Subcutaneous abdominal adipose tissue (tissue), 5 donors: ENCODE measurements around the gene POP4.
"Not testable (repeated sequence)": the region's sequence is repeated elsewhere in the genome, so short reads cannot be mapped to it uniquely, and the experiment has no call there.

ENCODE experiments used
- H3K27ac ChIP-seq: one replicate; pipeline ENCODE4 v1.7.0; 2013; ENCODE audit warnings: low read depth, mild to moderate bottlenecking, inconsistent platforms, low read length, moderate library complexity
- H3K27me3 ChIP-seq, 5 donors: one replicate each; pipeline ENCODE4 v1.7.0; 2013; ENCODE audit warnings: low read length in 5 of 5, inconsistent platforms in 1 of 5; ENCODE audit not compliant: control insufficient read depth in 5 of 5, insufficient read depth in 4 of 5
- H3K36me3 ChIP-seq, 5 donors: one replicate each; pipeline ENCODE4 v1.7.0; 2013; ENCODE audit warnings: low read length in 5 of 5; ENCODE audit not compliant: control insufficient read depth in 5 of 5, insufficient read depth in 5 of 5
- H3K4me1 ChIP-seq, 5 donors: one replicate each; pipeline ENCODE4 v1.7.0; 2013; ENCODE audit warnings: low read length in 5 of 5, mild to moderate bottlenecking in 3 of 5, moderate library complexity in 1 of 5; ENCODE audit not compliant: control insufficient read depth in 5 of 5, insufficient read depth in 5 of 5
- H3K4me3 ChIP-seq, 5 donors: one replicate each; pipeline ENCODE4 v1.7.0; 2013; ENCODE audit warnings: low read length in 5 of 5, low read depth in 1 of 5
- H3K9ac ChIP-seq, 5 donors: one replicate each; pipeline ENCODE4 v1.7.0; 2013; ENCODE audit warnings: low read length in 5 of 5, mild to moderate bottlenecking in 4 of 5, moderate library complexity in 3 of 5
- H3K9me3 ChIP-seq, 5 donors: one replicate each; pipeline ENCODE4 v1.7.0; 2013; ENCODE audit warnings: low read length in 5 of 5; ENCODE audit not compliant: control insufficient read depth in 5 of 5
- donor health status: healthy.
- donor health status: healthy.
- donor health status: healthy.
- donor health status: healthy.
- donor health status: healthy.

POP4 gene, protein sequence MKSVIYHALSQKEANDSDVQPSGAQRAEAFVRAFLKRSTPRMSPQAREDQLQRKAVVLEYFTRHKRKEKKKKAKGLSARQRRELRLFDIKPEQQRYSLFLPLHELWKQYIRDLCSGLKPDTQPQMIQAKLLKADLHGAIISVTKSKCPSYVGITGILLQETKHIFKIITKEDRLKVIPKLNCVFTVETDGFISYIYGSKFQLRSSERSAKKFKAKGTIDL

DNA sequence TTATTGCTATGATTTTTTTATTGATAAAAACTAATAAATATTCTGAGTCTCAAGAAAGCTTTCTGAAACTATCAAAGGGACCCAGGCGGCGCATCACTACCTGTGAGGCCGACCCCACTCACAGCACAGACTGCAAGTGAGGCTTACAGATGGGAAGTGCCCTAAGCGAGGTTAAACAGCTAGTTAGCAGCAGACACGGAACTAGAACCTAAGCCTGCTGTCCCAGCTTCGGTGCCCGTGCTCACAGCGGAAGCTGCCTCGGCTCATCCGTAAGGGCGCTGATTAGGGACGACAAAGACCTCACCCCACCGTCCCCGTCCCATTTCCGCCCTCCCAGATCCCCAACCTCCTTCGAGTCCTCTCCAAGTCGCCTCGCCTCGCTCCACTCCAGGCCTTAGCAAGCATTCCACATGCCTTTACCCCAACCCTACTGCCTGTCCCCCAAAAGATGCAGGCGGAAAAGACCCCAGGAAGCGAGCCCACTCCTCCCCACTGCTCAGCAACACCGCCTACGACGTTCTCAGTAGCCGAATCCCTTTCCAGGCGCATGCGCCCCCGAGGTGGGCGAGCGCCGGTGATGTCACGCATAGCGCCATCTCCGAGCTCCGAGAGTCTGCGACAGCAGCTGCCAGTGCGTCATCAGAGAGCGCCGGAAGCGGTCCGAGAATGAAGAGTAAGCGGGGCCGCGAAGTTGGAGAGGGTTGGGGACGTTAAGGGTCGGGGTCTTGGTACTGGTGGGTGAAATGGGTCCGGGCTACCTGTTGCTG lies at the start of gene POP4:
Gene POP4 (plus strand): TSS at position 631 of the 767 bp plus-strand sequence. CDS start 36 bp downstream, at position 667.
- H3K4me3 ChIP-seq, result peak within 1 kb of the TSS; percentile 87 to 100 (median 100)
- peaks cover 4 to 22% (median 16%) of the 10 kb centered on the region in 5 donors for H3K4me1 ChIP-seq
- H3K27ac ChIP-seq, result peak within 1 kb of the TSS; percentile 95
- H3K9me3 ChIP-seq, result no peaks in the 10 kb centered on the region
- H3K27me3 ChIP-seq, result no peaks in the 10 kb centered on the region
- peak within 1 kb of the TSS; percentile 86 to 100 (median 96) for H3K9ac ChIP-seq
- H3K36me3 ChIP-seq, result peaks cover 4 to 22% (median 18%) of the 10 kb centered on the region in 5 donors

DNA sequence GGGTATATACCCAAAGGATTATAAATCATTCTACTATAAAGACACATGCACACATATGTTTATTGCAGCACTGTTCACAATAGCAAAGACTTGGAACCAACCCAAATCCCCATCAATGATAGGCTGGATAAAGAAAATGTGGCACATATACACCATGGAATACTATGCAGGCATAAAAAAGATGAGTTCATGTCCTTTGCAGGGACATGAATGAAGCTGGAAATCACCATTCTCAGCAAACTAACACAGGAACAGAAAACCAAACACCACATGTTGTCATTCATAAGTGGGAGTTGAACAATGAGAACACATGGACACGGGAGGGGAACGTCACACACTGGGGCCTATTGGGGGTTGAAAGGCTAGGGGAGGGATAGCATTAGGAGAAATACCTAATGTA lies 47.0 kb upstream of the POP4 start:
- H3K9me3 ChIP-seq, result peaks cover 8 to 30% (median 26%) of the 10 kb centered on the region in 5 donors
- not testable (repeated sequence) for H3K36me3 ChIP-seq, H3K4me3 ChIP-seq, H3K4me1 ChIP-seq, H3K27ac ChIP-seq, H3K27me3 ChIP-seq, H3K9ac ChIP-seq

DNA sequence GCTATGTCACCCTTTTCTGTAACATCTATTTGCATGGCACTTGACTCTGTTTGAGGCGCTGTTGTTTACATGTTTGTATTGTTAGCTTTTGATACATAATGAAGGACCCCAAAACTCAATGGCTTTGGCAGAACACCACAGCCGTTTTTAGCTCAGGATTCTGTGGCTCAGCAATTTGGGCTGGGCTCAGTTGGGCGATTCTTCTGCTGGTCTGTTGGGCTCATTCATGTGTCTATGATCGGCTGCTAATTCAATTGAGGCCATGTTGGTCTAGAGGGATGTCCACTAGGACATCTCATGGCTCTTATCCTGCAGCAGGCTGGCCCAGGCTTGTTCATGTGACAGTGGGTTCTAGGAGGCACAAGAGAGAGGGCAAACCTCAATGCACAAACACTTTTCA lies 46.3 kb upstream of the POP4 start:
- Histone ChIP-seq H3K9me3 (peaks cover 8 to 24% (median 22%) of the 10 kb centered on the region in 5 donors), H3K4me3 (peak overlapping the region in 2 of 5 donors; percentile 31 to 48), H3K36me3 (no peaks in the 10 kb centered on the region), H3K27ac (no peak overlapping the region), H3K4me1 (no peaks in the 10 kb centered on the region), H3K27me3 (peaks cover 0 to 11% (median 3%) of the 10 kb centered on the region in 5 donors), H3K9ac (no peak overlapping the region)

DNA sequence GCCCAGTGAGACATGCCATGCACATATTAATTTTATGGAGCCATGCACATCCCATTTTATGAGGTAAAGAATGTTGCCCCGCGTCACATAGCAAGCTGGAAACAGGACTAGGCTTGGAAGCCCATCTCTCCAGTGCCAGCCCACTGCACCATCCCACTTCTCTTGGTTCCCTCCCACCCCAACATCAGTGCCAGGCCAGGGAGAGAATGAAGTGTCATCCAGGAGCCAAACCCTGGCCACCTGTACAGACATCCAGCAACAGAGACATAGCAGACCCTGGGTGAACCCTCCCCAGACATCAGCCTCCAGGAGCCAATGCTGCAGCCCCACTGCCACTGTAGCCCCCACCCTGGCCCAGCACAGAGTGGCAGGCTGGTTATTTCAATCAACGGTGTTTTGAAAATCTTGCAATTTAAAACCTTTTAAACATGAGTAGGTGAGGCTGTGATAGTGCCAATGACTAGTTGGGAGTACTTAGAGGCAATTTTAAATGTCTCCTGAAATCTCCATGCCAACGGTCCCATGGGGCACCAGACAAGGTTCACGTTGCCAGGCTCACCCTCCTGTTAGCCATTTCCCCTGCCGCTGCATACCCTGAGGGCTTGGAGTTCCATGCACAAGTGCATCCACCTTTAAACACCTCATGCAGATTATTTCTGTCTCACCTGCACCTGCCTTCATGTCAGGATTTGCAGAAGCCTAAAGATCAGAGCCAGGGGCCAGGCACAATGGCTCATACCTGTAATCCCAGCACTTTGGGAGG lies 45.6 kb upstream of the POP4 start:
- Histone ChIP-seq H3K4me1 (no peaks in the 10 kb centered on the region), H3K9me3 (peaks cover 8 to 23% (median 21%) of the 10 kb centered on the region in 5 donors), H3K9ac (no peak overlapping the region), H3K36me3 (no peaks in the 10 kb centered on the region), H3K27me3 (peaks cover 3 to 17% (median 5%) of the 10 kb centered on the region in 5 donors), H3K4me3 (peak overlapping the region in 3 of 5 donors; percentile 7 to 48 (median 31)), H3K27ac (no peak overlapping the region)

DNA sequence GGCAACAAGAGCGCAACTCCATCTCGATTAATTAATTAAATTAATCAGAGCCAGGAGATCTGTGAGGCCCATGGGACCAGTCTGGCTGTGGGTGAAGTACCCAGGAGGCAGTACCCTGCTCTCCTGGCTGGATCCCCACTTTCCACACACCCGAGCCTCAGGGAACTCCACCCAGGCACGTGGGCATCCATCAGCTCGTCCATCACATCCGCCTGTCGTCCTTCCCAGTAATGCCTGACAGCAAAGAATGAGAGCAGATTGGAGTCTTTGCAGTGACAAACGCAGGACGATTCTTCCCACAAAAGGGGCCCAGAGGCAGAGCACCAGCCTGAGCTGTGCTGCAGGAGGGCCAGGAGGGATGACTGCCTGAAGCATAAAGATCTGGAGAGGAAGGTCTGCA lies 44.5 kb upstream of the POP4 start:
- Histone ChIP-seq H3K27ac (no peak overlapping the region), H3K4me1 (no peaks in the 10 kb centered on the region), H3K36me3 (no peaks in the 10 kb centered on the region), H3K4me3 (no peak overlapping the region), H3K9me3 (peaks cover 8 to 23% (median 21%) of the 10 kb centered on the region in 5 donors), H3K27me3 (peaks cover 5 to 20% (median 7%) of the 10 kb centered on the region in 5 donors), H3K9ac (no peak overlapping the region)

DNA sequence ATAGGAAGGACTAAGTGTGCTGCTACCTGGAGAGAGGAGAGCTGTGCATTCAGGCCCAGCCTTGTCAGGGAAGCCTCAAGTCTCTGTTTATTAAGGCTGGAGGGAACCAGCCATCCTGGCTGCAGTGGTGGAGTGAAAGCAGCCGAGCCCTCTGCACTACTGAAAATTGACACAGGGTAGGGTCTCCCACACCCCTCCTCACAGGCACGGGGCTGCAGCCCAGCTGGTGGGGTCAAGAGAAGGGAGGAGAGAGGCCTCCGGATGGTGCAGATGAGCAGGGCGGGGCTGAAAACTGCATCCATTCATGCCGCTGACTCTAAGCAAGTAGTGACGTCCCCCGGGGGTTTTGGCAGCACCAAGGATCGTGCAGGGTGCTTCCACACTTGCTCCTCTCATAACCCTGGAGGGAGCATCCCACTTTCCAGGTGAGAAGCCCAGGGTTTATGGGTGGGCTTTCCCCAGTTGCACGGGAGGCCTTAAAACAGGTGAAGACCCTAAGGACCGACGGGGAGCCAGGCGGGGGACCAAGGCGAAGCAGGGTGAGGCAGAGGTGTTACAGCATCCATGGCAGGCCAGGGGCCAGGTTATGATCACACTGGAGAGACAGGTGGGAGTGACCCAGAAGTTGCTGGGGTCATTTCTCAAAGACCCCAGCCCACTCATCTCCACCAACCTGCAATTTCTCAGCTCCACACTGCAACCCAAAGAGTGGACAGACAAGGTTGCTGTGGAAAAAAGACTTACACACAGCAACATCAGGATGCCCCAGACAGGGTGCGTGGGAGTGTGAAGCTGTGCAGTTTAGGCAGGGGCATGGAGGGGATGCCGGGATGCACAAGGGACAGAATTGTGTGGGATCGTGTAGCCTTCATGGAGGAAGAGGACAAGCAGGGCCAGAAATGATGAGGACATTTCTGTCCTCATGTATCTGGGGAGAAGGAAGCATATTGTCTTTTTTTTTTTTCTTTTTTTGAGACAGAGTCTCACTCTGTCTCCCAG lies 43.5 kb upstream of the POP4 start:
- Histone ChIP-seq H3K4me1 (no peaks in the 10 kb centered on the region), H3K27ac (no peak overlapping the region), H3K4me3 (no peak overlapping the region), H3K9me3 (peaks cover 8 to 23% (median 21%) of the 10 kb centered on the region in 5 donors), H3K9ac (no peak overlapping the region), H3K36me3 (no peaks in the 10 kb centered on the region), H3K27me3 (peaks cover 5 to 23% (median 14%) of the 10 kb centered on the region in 5 donors)

DNA sequence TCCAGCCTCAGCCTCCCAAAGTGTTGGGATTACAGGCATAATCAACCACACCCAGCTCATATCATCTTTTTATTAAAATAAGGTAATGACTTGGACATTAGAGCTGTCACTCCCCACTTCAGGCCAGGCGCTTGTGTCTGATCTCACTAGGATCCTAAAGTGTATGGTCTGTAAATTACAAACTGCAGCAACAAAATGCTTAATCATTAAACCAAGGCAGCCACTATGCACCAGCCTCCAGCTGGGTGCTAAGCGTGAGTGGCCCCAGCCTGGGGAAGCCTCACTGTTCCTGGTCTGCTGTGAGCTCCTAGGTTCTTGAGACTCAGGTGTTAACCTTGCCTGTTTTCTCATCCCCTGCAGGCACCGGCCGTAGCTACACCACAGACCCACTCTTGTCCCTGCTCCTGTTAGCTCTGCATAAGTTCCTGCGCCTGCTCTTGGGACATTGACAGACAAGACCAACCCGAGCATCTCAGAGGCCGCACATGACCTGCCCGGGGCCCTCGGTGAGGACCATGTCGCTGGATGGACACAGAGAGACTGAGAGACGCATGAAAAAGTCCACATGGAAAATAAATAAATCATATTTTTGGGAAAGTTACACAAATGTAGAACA lies 42.5 kb upstream of the POP4 start:
- Histone ChIP-seq H3K36me3 (no peaks in the 10 kb centered on the region), H3K9ac (no peak overlapping the region), H3K27ac (no peak overlapping the region), H3K9me3 (peaks cover 8 to 19% (median 17%) of the 10 kb centered on the region in 5 donors), H3K4me1 (no peaks in the 10 kb centered on the region), H3K4me3 (no peak overlapping the region), H3K27me3 (peaks cover 5 to 23% (median 14%) of the 10 kb centered on the region in 5 donors)

DNA sequence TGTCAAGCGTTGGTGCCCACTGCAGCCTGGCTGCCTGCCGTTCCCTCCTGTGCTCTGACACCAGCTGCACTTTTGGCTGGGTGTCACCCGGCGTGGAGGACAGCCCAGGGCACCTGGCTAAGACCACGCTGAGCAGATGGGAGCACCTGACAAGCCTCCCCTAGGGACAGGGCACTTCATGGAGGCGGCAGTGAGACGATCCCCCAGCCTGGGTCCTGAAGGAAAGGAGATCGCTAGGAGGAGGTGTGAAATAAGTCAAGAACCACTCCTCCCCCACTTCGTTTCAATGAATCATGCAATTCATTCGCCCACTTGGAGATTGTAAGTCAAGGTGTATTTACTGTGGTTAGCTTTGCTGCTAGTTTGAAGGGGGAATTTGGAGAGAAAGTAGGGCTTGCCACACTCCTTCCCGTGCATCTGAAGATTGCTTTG lies 41.5 kb upstream of the POP4 start:
- no peaks in the 10 kb centered on the region for H3K36me3 ChIP-seq
- H3K4me1 ChIP-seq, result no peaks in the 10 kb centered on the region
- peaks cover 8 to 13% (median 13%) of the 10 kb centered on the region in 5 donors for H3K9me3 ChIP-seq
- no peak overlapping the region for H3K4me3 ChIP-seq
- peaks cover 5 to 27% (median 14%) of the 10 kb centered on the region in 5 donors for H3K27me3 ChIP-seq
- no peak overlapping the region for H3K27ac ChIP-seq
- H3K9ac ChIP-seq, result no peak overlapping the region

DNA sequence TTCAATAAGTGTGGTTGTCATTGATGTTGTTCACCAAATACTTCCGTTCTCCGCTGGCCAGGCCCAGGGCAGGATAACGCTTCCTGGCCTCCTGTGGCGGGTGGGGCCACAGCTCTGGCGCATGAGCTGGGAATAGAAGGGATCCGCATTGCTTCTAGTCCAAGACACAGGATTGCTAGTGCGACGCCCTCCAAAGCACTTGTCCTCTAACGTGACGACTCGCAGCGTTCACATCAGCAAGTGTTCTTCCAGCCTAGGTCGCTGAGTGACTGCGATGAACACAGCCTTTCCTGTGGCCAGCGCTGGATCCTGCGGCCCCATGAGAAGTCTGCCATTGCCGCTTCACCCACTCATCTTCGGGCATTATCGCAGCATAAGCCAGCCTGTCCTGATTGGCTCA lies 40.9 kb upstream of the POP4 start:
- Histone ChIP-seq H3K27ac (no peak overlapping the region), H3K9ac (no peak overlapping the region), H3K36me3 (no peaks in the 10 kb centered on the region), H3K27me3 (peaks cover 5 to 27% (median 14%) of the 10 kb centered on the region in 5 donors), H3K4me3 (no peak overlapping the region), H3K4me1 (no peaks in the 10 kb centered on the region), H3K9me3 (peaks cover 3 to 7% (median 7%) of the 10 kb centered on the region in 5 donors)
